Measurements from ENCODE around the gene PPT2.
"Not testable (repeated sequence)": the region's sequence is repeated elsewhere in the genome, so short reads cannot be mapped to it uniquely, and the experiment has no call there.

PPT2 gene

GRCh38 chr6:32183483-32184083 lies 29.6 kb downstream of the PPT2 start:
- no peak for DNase-seq (ENCODE audit: low spot score)
- TF ChIP-seq CTCF (IDR thresholded peaks at IDR 0.05; ENCODE audit: borderline replicate concordance, control extremely low read depth, extremely low read depth, insufficient read depth, missing control alignments): no peak
- in situ Hi-C loops (cut with MboI; ENCODE audit: low sequenced_read_pairs, unreplicated experiment): no loop called here

GRCh38 chr6:32184084-32184640 lies 30.2 kb downstream of the PPT2 start, which contains the start of gene AGER:
AGER (minus strand) TSS chr6:32184253; CDS start chr6:32184222, 31 bp downstream.
- no peak for DNase-seq (ENCODE audit: low spot score)
- no peak for TF ChIP-seq CTCF (IDR thresholded peaks at IDR 0.05; ENCODE audit: borderline replicate concordance, control extremely low read depth, extremely low read depth, insufficient read depth, missing control alignments)
- in situ Hi-C loops (cut with MboI; ENCODE audit: low sequenced_read_pairs, unreplicated experiment): no loop called here

- in situ Hi-C loops (cut with MboI; ENCODE audit: low sequenced_read_pairs, unreplicated experiment); DNase-seq (ENCODE audit: low spot score): not testable (repeated sequence)
These were observed 31.8 kb downstream of the PPT2 start for GRCh38 chr6:32185681-32186131.

- in situ Hi-C loops (cut with MboI; ENCODE audit: low sequenced_read_pairs, unreplicated experiment); DNase-seq (ENCODE audit: low spot score): not testable (repeated sequence)
These were observed 32.4 kb downstream of the PPT2 start for GRCh38 chr6:32186151-32186840.

GRCh38 chr6:32187009-32187709 lies 33.2 kb downstream of the PPT2 start:
- in situ Hi-C loops (cut with MboI; ENCODE audit: low sequenced_read_pairs, unreplicated experiment): no loop called here
- no peak for TF ChIP-seq CTCF (IDR thresholded peaks at IDR 0.05; ENCODE audit: borderline replicate concordance, control extremely low read depth, extremely low read depth, insufficient read depth, missing control alignments)
- no peak for DNase-seq (ENCODE audit: low spot score)

- DNase-seq (ENCODE audit: low spot score); in situ Hi-C loops (cut with MboI; ENCODE audit: low sequenced_read_pairs, unreplicated experiment): not testable (repeated sequence)
These were observed 33.9 kb downstream of the PPT2 start for GRCh38 chr6:32187725-32188380.

GRCh38 chr6:32188381-32189068 lies 34.6 kb downstream of the PPT2 start:
- DNase-seq (ENCODE audit: low spot score): no peak
- no peak for TF ChIP-seq CTCF (IDR thresholded peaks at IDR 0.05; ENCODE audit: borderline replicate concordance, control extremely low read depth, extremely low read depth, insufficient read depth, missing control alignments)
- in situ Hi-C loops (cut with MboI; ENCODE audit: low sequenced_read_pairs, unreplicated experiment): no loop called here

All from GM13976 (cell line).